ENCODE results near the gene PCDH11Y. TPM values are rescaled to one million over a fixed set of nuclear protein-coding genes. Genes with fewer than 3 reads are reported as not detected.
"Not testable (repeated sequence)": the region's sequence is repeated elsewhere in the genome, so short reads cannot be mapped to it uniquely, and the experiment has no call there.

The PCDH11Y gene
- polyA plus RNA-seq, 1 of the 3 experiments (the other 2 are of a cell fraction): not detected

- H4K20me1 ChIP-seq (ENCODE audit: insufficient read depth); H3K79me2 ChIP-seq (ENCODE audit: insufficient read depth); CTCF ChIA-PET; H3F3A ChIP-seq (replicated peaks; ENCODE audit: insufficient read depth); H3K4me2 ChIP-seq; H3K27ac ChIP-seq (ENCODE audit: low read depth in 2 of 2, low read length in 1 of 2); H3K9me2 ChIP-seq; POLR2A ChIA-PET; DNase-seq; H3K4me1 ChIP-seq (ENCODE audit: control insufficient read depth in 1 of 2, insufficient read depth in 2 of 2, low read depth in 1 of 2, low read length in 1 of 2); H3K9ac ChIP-seq; H3K36me3 ChIP-seq (replicated peaks in 1 of 2; ENCODE audit: control insufficient read depth in 1 of 2, insufficient read depth in 2 of 2, low read length in 1 of 2); H3K9me3 ChIP-seq; H3K27me3 ChIP-seq (ENCODE audit: insufficient read depth); H2AFZ ChIP-seq (ENCODE audit: low read depth); H3K4me3 ChIP-seq (ENCODE audit: low read depth in 2 of 2, low read length in 1 of 2): not testable (repeated sequence)
- WGBS (ENCODE audit: low lambda C conversion rate): no CpG with 5 or more reads among the region's 2 CpGs
Measured at GRCh38 chrY:5638589-5638988, 638.5 kb downstream of the PCDH11Y start.

GRCh38 chrY:5679265-5679664 is 679.2 kb downstream of the PCDH11Y start:
- H4K20me1 ChIP-seq (ENCODE audit: insufficient read depth); H3K4me2 ChIP-seq; H2AFZ ChIP-seq (ENCODE audit: low read depth); CTCF ChIA-PET; DNase-seq; H3K9me3 ChIP-seq; H3K4me1 ChIP-seq (ENCODE audit: control insufficient read depth in 1 of 2, insufficient read depth in 2 of 2, low read depth in 1 of 2, low read length in 1 of 2); H3F3A ChIP-seq (replicated peaks; ENCODE audit: insufficient read depth); H3K36me3 ChIP-seq (replicated peaks in 1 of 2; ENCODE audit: control insufficient read depth in 1 of 2, insufficient read depth in 2 of 2, low read length in 1 of 2); POLR2A ChIA-PET; H3K79me2 ChIP-seq (ENCODE audit: insufficient read depth); H3K27ac ChIP-seq (ENCODE audit: low read depth in 2 of 2, low read length in 1 of 2); H3K9me2 ChIP-seq; H3K9ac ChIP-seq; H3K27me3 ChIP-seq (ENCODE audit: insufficient read depth); H3K4me3 ChIP-seq (ENCODE audit: low read depth in 2 of 2, low read length in 1 of 2): not testable (repeated sequence)
- WGBS (ENCODE audit: low lambda C conversion rate): no CpG with 5 or more reads among the region's 2 CpGs

DNA sequence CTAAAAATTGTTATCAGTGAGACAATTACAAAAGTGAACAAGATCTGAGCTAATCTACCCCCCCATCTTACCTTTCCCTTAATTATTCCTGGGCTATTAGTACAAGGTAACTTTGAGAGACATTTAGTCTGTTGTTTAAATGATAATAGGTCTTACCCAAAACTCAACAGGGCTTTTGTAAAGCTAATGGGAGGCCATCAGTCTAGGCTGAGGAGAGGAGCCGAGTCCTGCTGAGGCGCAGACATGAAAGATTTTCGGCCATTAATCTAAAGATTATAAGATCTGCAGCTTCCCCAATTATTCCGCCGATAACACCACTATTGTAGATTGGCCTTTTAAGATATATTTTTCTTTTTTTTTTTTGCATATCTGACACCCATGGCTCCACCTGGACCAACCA is 708.6 kb downstream of the PCDH11Y start:
- H3K9me2 ChIP-seq; H3K27ac ChIP-seq (ENCODE audit: low read depth in 2 of 2, low read length in 1 of 2); POLR2A ChIA-PET; H3K9me3 ChIP-seq; H3K9ac ChIP-seq; H3K4me1 ChIP-seq (ENCODE audit: control insufficient read depth in 1 of 2, insufficient read depth in 2 of 2, low read depth in 1 of 2, low read length in 1 of 2); H4K20me1 ChIP-seq (ENCODE audit: insufficient read depth); H3K79me2 ChIP-seq (ENCODE audit: insufficient read depth); H3K36me3 ChIP-seq (replicated peaks in 1 of 2; ENCODE audit: control insufficient read depth in 1 of 2, insufficient read depth in 2 of 2, low read length in 1 of 2); H3F3A ChIP-seq (replicated peaks; ENCODE audit: insufficient read depth); CTCF ChIA-PET; H3K4me3 ChIP-seq (ENCODE audit: low read depth in 2 of 2, low read length in 1 of 2); H3K27me3 ChIP-seq (ENCODE audit: insufficient read depth); H3K4me2 ChIP-seq; DNase-seq; H2AFZ ChIP-seq (ENCODE audit: low read depth): not testable (repeated sequence)
- WGBS (ENCODE audit: low lambda C conversion rate): no CpG with 5 or more reads among the region's 5 CpGs

GRCh38 chrY:5709788-5710381 is 709.8 kb downstream of the PCDH11Y start:
- H2AFZ ChIP-seq (ENCODE audit: low read depth); H3F3A ChIP-seq (replicated peaks; ENCODE audit: insufficient read depth); H3K4me1 ChIP-seq (ENCODE audit: control insufficient read depth in 1 of 2, insufficient read depth in 2 of 2, low read depth in 1 of 2, low read length in 1 of 2); POLR2A ChIA-PET; DNase-seq; CTCF ChIA-PET; H3K36me3 ChIP-seq (replicated peaks in 1 of 2; ENCODE audit: control insufficient read depth in 1 of 2, insufficient read depth in 2 of 2, low read length in 1 of 2); H3K4me3 ChIP-seq (ENCODE audit: low read depth in 2 of 2, low read length in 1 of 2); H3K4me2 ChIP-seq; H3K27me3 ChIP-seq (ENCODE audit: insufficient read depth); H3K79me2 ChIP-seq (ENCODE audit: insufficient read depth); H3K27ac ChIP-seq (ENCODE audit: low read depth in 2 of 2, low read length in 1 of 2); H3K9me2 ChIP-seq; H4K20me1 ChIP-seq (ENCODE audit: insufficient read depth); H3K9ac ChIP-seq; H3K9me3 ChIP-seq: not testable (repeated sequence)
- no CpG with 5 or more reads among the region's 1 CpG for WGBS (ENCODE audit: low lambda C conversion rate)

DNA sequence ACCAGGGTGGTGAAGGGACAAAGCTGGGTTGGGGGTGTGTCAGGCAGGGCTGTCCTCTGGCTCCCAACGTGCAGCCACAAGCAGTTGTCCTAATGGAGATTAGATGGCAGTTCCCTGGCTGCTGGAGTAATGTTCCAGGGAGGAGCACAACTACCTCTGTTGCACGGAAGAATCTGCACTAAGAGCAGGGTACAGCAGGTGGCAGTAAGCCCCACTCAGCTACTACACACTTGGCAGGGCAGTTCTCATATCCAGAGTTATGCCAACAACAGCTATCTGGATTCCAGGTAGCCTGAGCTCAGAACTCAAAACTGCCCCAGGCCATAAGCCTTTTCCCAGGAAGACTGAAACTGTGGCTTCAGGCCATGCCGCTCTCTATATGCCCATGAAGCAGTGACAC is 761.3 kb downstream of the PCDH11Y start:
- CTCF ChIA-PET; H4K20me1 ChIP-seq (ENCODE audit: insufficient read depth); H3K27ac ChIP-seq (ENCODE audit: low read depth in 2 of 2, low read length in 1 of 2); H3K4me1 ChIP-seq (ENCODE audit: control insufficient read depth in 1 of 2, insufficient read depth in 2 of 2, low read depth in 1 of 2, low read length in 1 of 2); DNase-seq; H3K9ac ChIP-seq; H3K79me2 ChIP-seq (ENCODE audit: insufficient read depth); H3K9me3 ChIP-seq; POLR2A ChIA-PET; H3K4me3 ChIP-seq (ENCODE audit: low read depth in 2 of 2, low read length in 1 of 2); H3K36me3 ChIP-seq (replicated peaks in 1 of 2; ENCODE audit: control insufficient read depth in 1 of 2, insufficient read depth in 2 of 2, low read length in 1 of 2); H2AFZ ChIP-seq (ENCODE audit: low read depth); H3K27me3 ChIP-seq (ENCODE audit: insufficient read depth); H3K4me2 ChIP-seq; H3F3A ChIP-seq (replicated peaks; ENCODE audit: insufficient read depth); H3K9me2 ChIP-seq: not testable (repeated sequence)
- WGBS (ENCODE audit: low lambda C conversion rate): no CpG with 5 or more reads among the region's 3 CpGs

- POLR2A ChIA-PET; H2AFZ ChIP-seq (ENCODE audit: low read depth); H3K4me2 ChIP-seq; H3F3A ChIP-seq (replicated peaks; ENCODE audit: insufficient read depth); H3K27ac ChIP-seq (ENCODE audit: low read depth in 2 of 2, low read length in 1 of 2); H4K20me1 ChIP-seq (ENCODE audit: insufficient read depth); H3K4me1 ChIP-seq (ENCODE audit: control insufficient read depth in 1 of 2, insufficient read depth in 2 of 2, low read depth in 1 of 2, low read length in 1 of 2); H3K36me3 ChIP-seq (replicated peaks in 1 of 2; ENCODE audit: control insufficient read depth in 1 of 2, insufficient read depth in 2 of 2, low read length in 1 of 2); H3K27me3 ChIP-seq (ENCODE audit: insufficient read depth); H3K4me3 ChIP-seq (ENCODE audit: low read depth in 2 of 2, low read length in 1 of 2); CTCF ChIA-PET; H3K79me2 ChIP-seq (ENCODE audit: insufficient read depth); H3K9ac ChIP-seq; H3K9me2 ChIP-seq; DNase-seq; H3K9me3 ChIP-seq: not testable (repeated sequence)
- WGBS (ENCODE audit: low lambda C conversion rate): no CpG with 5 or more reads among the region's 1 CpG
Measured at GRCh38 chrY:5776485-5776884, 776.4 kb downstream of the PCDH11Y start.
